GM19452 (cell line): ENCODE results near the gene SMO.
"Not testable (repeated sequence)": the region's sequence is repeated elsewhere in the genome, so short reads cannot be mapped to it uniquely, and the experiment has no call there.

Experiments used
- ATAC-seq: cut with Tn5 transposase; IDR thresholded peaks from one replicate; pipeline ENCODE4 v1.9.1; 2021; ENCODE audit not compliant: unreplicated experiment

SMO gene

DNA sequence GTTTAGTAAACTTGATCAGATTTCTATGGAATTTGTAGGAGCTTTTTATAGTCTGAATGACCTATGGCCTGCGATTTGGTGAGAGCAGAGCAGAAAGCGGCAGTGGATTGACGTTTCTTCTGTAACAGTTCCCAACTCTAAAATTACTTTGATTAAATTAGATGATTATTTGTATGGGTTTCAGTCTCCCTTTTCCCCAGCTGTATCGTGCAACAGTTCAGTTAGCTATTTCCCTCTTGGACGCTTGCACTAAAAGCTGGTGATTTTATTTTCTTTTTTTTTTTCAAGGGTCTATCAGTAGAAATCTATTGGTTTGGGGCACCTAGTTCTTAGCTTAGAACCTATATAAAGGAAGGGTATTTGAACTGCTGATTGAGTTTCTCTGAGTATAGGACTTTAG is 43.2 kb downstream of the SMO start:
- ATAC-seq, result no peak

DNA sequence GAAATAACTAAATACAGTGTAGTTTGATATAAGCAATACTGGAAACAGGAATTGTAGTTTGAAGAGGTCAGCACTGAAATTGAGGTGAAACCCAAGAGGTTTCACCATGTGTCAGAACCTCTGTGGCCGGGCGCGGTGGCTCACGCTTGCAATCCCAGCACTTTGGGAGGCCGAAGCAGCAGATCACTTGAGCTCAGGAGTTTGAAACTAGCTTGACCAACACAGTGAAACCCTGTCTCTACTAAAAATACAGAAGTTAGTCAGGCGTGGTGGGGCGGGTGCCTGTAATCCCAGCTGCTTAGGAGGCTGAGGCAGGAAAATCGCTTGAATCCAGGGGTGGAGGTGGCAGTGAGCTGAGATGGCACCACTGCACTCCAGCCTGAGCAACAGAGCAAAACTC is 50.1 kb downstream of the SMO start:
- no peak for ATAC-seq

DNA sequence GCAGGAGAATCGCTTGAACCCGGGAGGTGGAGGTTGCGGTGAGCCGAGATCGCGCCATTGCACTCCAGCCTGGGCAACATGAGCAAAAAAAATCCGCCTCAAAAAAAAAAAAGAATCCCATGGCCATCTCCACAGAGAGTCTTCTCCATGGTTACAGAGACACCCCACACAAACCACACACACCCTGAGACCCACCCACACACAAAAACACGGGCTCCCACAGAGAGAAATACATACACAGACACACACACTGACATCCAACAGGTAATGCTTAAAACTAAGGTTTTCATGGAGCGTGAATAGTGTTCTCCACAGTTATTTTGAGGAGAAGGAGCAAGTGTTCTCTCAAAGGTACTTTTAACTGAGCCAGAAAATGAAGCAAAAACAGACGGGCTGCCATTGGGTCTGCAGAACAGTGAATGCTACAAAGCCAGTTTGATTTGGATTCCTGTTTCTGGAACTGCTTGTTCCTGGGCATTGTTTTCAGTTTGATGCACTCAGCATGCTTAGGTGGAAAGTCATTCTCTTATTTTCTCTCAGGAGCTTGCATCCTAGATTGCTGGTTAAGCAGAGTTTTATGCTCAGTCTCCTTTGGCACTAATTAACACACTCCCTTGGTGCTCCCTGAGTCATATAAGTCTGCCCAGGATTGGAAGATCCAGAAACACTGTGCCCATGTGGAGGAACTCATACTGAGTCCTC is 51.8 kb downstream of the SMO start:
- ATAC-seq, result no peak

GRCh38 chr7:129244220-129244619 is 55.8 kb downstream of the SMO start:
- no peak for ATAC-seq

- ATAC-seq, result no peak
Observed at GRCh38 chr7:129245533-129245932, 57.1 kb downstream of the SMO start.

GRCh38 chr7:129247087-129247486 is 58.7 kb downstream of the SMO start:
- no peak for ATAC-seq

GRCh38 chr7:129252128-129252527 is 63.7 kb downstream of the SMO start:
- no peak for ATAC-seq

- not testable (repeated sequence) for ATAC-seq
Observed at GRCh38 chr7:129252603-129253002, 64.2 kb downstream of the SMO start.

- ATAC-seq, result no peak
Observed at GRCh38 chr7:129255800-129256199, 67.4 kb downstream of the SMO start.

GRCh38 chr7:129256221-129256620 is 67.8 kb downstream of the SMO start:
- ATAC-seq, result no peak

GRCh38 chr7:129257168-129257567 is 68.7 kb downstream of the SMO start:
- no peak for ATAC-seq

- no peak for ATAC-seq
Observed at GRCh38 chr7:129258649-129259389, 70.4 kb downstream of the SMO start.

GRCh38 chr7:129262324-129262723 is 73.9 kb downstream of the SMO start:
- no peak for ATAC-seq
